ENCODE data around the gene OOEP.

OOEP gene

DNA sequence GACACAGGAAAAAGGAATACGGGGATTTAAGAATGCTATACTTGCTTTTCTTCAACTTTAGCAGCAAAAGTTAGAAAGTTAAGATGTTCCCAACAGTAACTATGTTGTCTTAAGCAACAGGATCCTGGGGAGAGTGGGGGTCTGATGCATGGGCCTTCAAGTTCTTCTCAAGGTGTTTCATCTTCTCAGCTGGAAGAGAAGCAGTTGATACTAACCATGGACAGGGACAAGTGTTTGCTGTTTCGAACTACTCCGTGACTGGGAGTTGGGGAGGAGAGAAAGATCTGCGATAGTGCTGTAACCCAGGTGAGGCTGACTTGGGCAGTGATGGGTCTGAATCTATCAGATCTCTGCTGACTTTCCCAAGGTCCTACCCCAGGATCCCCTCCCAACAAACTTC lies 1.0 kb downstream of the OOEP start:
- H2AK5ac ChIP-seq (ENCODE audit: low read length), result no peak overlapping the region
- H4K91ac ChIP-seq (ENCODE audit: low read depth, low read length), result no peak overlapping the region
- no peak overlapping the region for H3K27ac ChIP-seq (ENCODE audit: low read depth, low read length)
- H2AFZ ChIP-seq (ENCODE audit: insufficient read depth, low read length, poor library complexity), result no peak overlapping the region
- no peaks in the 10 kb centered on the region for H3K4me1 ChIP-seq (ENCODE audit: control insufficient read depth in 1 of 2, insufficient read depth in 2 of 2, low read length in 2 of 2)
- no peak overlapping the region for H3K18ac ChIP-seq (ENCODE audit: low read length)
- H3K27me3 ChIP-seq (ENCODE audit: insufficient read depth, low read length), result peaks cover 2% of the 10 kb centered on the region
- peaks cover 10% of the 10 kb centered on the region for H3K9me3 ChIP-seq (ENCODE audit: insufficient read depth, low read depth, low read length)
- H3K23ac ChIP-seq (ENCODE audit: low read length), result no peak overlapping the region
- no peaks in the 10 kb centered on the region for H3K79me1 ChIP-seq (ENCODE audit: low read length)
- no peak overlapping the region for H3K9ac ChIP-seq (ENCODE audit: low read length)
- no peak overlapping the region for H3K14ac ChIP-seq (ENCODE audit: low read length)
- H3K79me2 ChIP-seq (ENCODE audit: control insufficient read depth, insufficient read depth, low read length, poor library complexity), result no peaks in the 10 kb centered on the region
- no peak overlapping the region for H3K4me3 ChIP-seq (ENCODE audit: low read depth, low read length)
- no peak for DNase-seq
- H2BK12ac ChIP-seq (ENCODE audit: low read length), result no peak overlapping the region
- no peak overlapping the region for H3K4ac ChIP-seq (ENCODE audit: low read depth, low read length)
- no peak overlapping the region for H4K12ac ChIP-seq (ENCODE audit: low read depth, low read length)
- no peak overlapping the region for H4K8ac ChIP-seq (ENCODE audit: low read depth, low read length)
- no peak overlapping the region for H2BK120ac ChIP-seq (ENCODE audit: insufficient read depth, low read length, poor library complexity)
- no peaks in the 10 kb centered on the region for H3K36me3 ChIP-seq (ENCODE audit: control insufficient read depth in 1 of 2, insufficient read depth in 2 of 2, low read length in 2 of 2)
- H3K4me2 ChIP-seq (ENCODE audit: low read length), result no peak overlapping the region
- H2BK5ac ChIP-seq (ENCODE audit: low read depth, low read length, poor library complexity), result no peak overlapping the region
- WGBS (ENCODE audit: extremely low coverage, insufficient coverage, insufficient read length), result no CpG with 5 or more reads among the region's 4 CpGs

- Histone ChIP-seq H3K4me3 (ENCODE audit: low read depth, low read length) (no peak overlapping the region), H3K14ac (ENCODE audit: low read length) (no peak overlapping the region), H4K8ac (ENCODE audit: low read depth, low read length) (no peak overlapping the region), H2BK120ac (ENCODE audit: insufficient read depth, low read length, poor library complexity) (no peak overlapping the region), H3K79me2 (ENCODE audit: control insufficient read depth, insufficient read depth, low read length, poor library complexity) (no peaks in the 10 kb centered on the region), H3K9me3 (ENCODE audit: insufficient read depth, low read depth, low read length) (peaks cover 10% of the 10 kb centered on the region), H2BK5ac (ENCODE audit: low read depth, low read length, poor library complexity) (no peak overlapping the region), H3K27ac (ENCODE audit: low read depth, low read length) (no peak overlapping the region), H2AFZ (ENCODE audit: insufficient read depth, low read length, poor library complexity) (no peak overlapping the region), H3K9ac (ENCODE audit: low read length) (no peak overlapping the region), H4K12ac (ENCODE audit: low read depth, low read length) (no peak overlapping the region), H4K91ac (ENCODE audit: low read depth, low read length) (no peak overlapping the region), H3K4me1 (ENCODE audit: control insufficient read depth in 1 of 2, insufficient read depth in 2 of 2, low read length in 2 of 2) (no peaks in the 10 kb centered on the region), H3K4ac (ENCODE audit: low read depth, low read length) (no peak overlapping the region), H2BK12ac (ENCODE audit: low read length) (no peak overlapping the region), H2AK5ac (ENCODE audit: low read length) (no peak overlapping the region), H3K36me3 (ENCODE audit: control insufficient read depth in 1 of 2, insufficient read depth in 2 of 2, low read length in 2 of 2) (no peaks in the 10 kb centered on the region), H3K4me2 (ENCODE audit: low read length) (no peak overlapping the region), H3K18ac (ENCODE audit: low read length) (no peak overlapping the region), H3K23ac (ENCODE audit: low read length) (no peak overlapping the region), H3K27me3 (ENCODE audit: insufficient read depth, low read length) (peaks cover 2% of the 10 kb centered on the region), H3K79me1 (ENCODE audit: low read length) (no peaks in the 10 kb centered on the region)
- WGBS (ENCODE audit: extremely low coverage, insufficient coverage, insufficient read length), result no CpG with 5 or more reads among the region's 16 CpGs
- no peak for DNase-seq
Observed at GRCh38 chr6:73367761-73368355, 1.8 kb downstream of the OOEP start.

GRCh38 chr6:73364549-73364948 lies 5.1 kb downstream of the OOEP start:
- H2BK12ac ChIP-seq (ENCODE audit: low read length), result no peak overlapping the region
- no peak overlapping the region for H2AK5ac ChIP-seq (ENCODE audit: low read length)
- no peak overlapping the region for H3K27ac ChIP-seq (ENCODE audit: low read depth, low read length)
- no peaks in the 10 kb centered on the region for H3K4me1 ChIP-seq (ENCODE audit: control insufficient read depth in 1 of 2, insufficient read depth in 2 of 2, low read length in 2 of 2)
- H3K9ac ChIP-seq (ENCODE audit: low read length), result no peak overlapping the region
- H3K79me1 ChIP-seq (ENCODE audit: low read length), result no peaks in the 10 kb centered on the region
- no peak for DNase-seq
- WGBS (ENCODE audit: extremely low coverage, insufficient coverage, insufficient read length), result no CpG with 5 or more reads among the region's 9 CpGs
- no peak overlapping the region for H4K12ac ChIP-seq (ENCODE audit: low read depth, low read length)
- H2AFZ ChIP-seq (ENCODE audit: insufficient read depth, low read length, poor library complexity), result no peak overlapping the region
- peaks cover 4% of the 10 kb centered on the region for H3K9me3 ChIP-seq (ENCODE audit: insufficient read depth, low read depth, low read length)
- H3K23ac ChIP-seq (ENCODE audit: low read length), result no peak overlapping the region
- H3K36me3 ChIP-seq (ENCODE audit: control insufficient read depth in 1 of 2, insufficient read depth in 2 of 2, low read length in 2 of 2), result no peaks in the 10 kb centered on the region
- H3K4me2 ChIP-seq (ENCODE audit: low read length), result no peak overlapping the region
- H3K79me2 ChIP-seq (ENCODE audit: control insufficient read depth, insufficient read depth, low read length, poor library complexity), result no peaks in the 10 kb centered on the region
- no peak overlapping the region for H3K18ac ChIP-seq (ENCODE audit: low read length)
- no peak overlapping the region for H4K91ac ChIP-seq (ENCODE audit: low read depth, low read length)
- no peak overlapping the region for H2BK5ac ChIP-seq (ENCODE audit: low read depth, low read length, poor library complexity)
- no peak overlapping the region for H2BK120ac ChIP-seq (ENCODE audit: insufficient read depth, low read length, poor library complexity)
- no peak overlapping the region for H4K8ac ChIP-seq (ENCODE audit: low read depth, low read length)
- H3K27me3 ChIP-seq (ENCODE audit: insufficient read depth, low read length), result peaks cover 2% of the 10 kb centered on the region
- H3K4me3 ChIP-seq (ENCODE audit: low read depth, low read length), result no peak overlapping the region
- no peak overlapping the region for H3K4ac ChIP-seq (ENCODE audit: low read depth, low read length)
- H3K14ac ChIP-seq (ENCODE audit: low read length), result no peak overlapping the region

DNA sequence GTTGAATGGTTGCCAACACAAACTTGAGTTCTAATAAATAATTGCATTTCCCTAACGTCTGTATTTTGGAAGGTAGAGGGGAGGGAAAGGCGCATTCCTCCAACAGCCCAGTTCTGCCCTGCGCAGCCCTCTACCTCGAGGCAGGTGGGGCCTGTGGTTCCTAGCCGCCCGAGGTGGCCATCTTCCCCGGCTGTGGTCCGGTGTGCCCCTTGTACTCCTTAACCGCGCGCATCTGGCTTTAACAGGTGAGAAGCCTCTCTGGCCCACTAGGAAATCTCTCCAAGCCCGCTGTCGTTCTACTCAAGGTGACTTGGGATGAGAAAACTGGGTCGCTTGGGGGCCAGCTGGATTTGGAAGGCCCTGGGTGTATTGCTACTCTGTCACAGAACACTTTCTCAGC lies 5.6 kb downstream of the OOEP start:
- no peak overlapping the region for H4K91ac ChIP-seq (ENCODE audit: low read depth, low read length)
- no peak overlapping the region for H2AK5ac ChIP-seq (ENCODE audit: low read length)
- no peak overlapping the region for H3K4me3 ChIP-seq (ENCODE audit: low read depth, low read length)
- no peak overlapping the region for H3K9ac ChIP-seq (ENCODE audit: low read length)
- no peak overlapping the region for H4K12ac ChIP-seq (ENCODE audit: low read depth, low read length)
- no peak overlapping the region for H3K4ac ChIP-seq (ENCODE audit: low read depth, low read length)
- H3K14ac ChIP-seq (ENCODE audit: low read length), result no peak overlapping the region
- H4K8ac ChIP-seq (ENCODE audit: low read depth, low read length), result no peak overlapping the region
- no peaks in the 10 kb centered on the region for H3K79me2 ChIP-seq (ENCODE audit: control insufficient read depth, insufficient read depth, low read length, poor library complexity)
- no peak overlapping the region for H2BK5ac ChIP-seq (ENCODE audit: low read depth, low read length, poor library complexity)
- H3K9me3 ChIP-seq (ENCODE audit: insufficient read depth, low read depth, low read length), result peaks cover 4% of the 10 kb centered on the region
- no peak overlapping the region for H3K27ac ChIP-seq (ENCODE audit: low read depth, low read length)
- no peak overlapping the region for H3K23ac ChIP-seq (ENCODE audit: low read length)
- no peaks in the 10 kb centered on the region for H3K36me3 ChIP-seq (ENCODE audit: control insufficient read depth in 1 of 2, insufficient read depth in 2 of 2, low read length in 2 of 2)
- no peaks in the 10 kb centered on the region for H3K4me1 ChIP-seq (ENCODE audit: control insufficient read depth in 1 of 2, insufficient read depth in 2 of 2, low read length in 2 of 2)
- no peak overlapping the region for H3K4me2 ChIP-seq (ENCODE audit: low read length)
- DNase-seq, result no peak
- H2BK120ac ChIP-seq (ENCODE audit: insufficient read depth, low read length, poor library complexity), result no peak overlapping the region
- H3K79me1 ChIP-seq (ENCODE audit: low read length), result no peaks in the 10 kb centered on the region
- no CpG with 5 or more reads among the region's 14 CpGs for WGBS (ENCODE audit: extremely low coverage, insufficient coverage, insufficient read length)
- no peak overlapping the region for H3K18ac ChIP-seq (ENCODE audit: low read length)
- no peak overlapping the region for H2BK12ac ChIP-seq (ENCODE audit: low read length)
- H2AFZ ChIP-seq (ENCODE audit: insufficient read depth, low read length, poor library complexity), result no peak overlapping the region
- peaks cover 2% of the 10 kb centered on the region for H3K27me3 ChIP-seq (ENCODE audit: insufficient read depth, low read length)

All from trophoblast cell (in vitro differentiated cells and primary cell).